Measurements from ENCODE around the gene CLIC5. TPM values are rescaled to one million over a fixed set of nuclear protein-coding genes. Genes with fewer than 3 reads are reported as not detected.

CLIC5 gene
- polyA plus RNA-seq, 1 donor from 2014 or later: 0.22 TPM

DNA sequence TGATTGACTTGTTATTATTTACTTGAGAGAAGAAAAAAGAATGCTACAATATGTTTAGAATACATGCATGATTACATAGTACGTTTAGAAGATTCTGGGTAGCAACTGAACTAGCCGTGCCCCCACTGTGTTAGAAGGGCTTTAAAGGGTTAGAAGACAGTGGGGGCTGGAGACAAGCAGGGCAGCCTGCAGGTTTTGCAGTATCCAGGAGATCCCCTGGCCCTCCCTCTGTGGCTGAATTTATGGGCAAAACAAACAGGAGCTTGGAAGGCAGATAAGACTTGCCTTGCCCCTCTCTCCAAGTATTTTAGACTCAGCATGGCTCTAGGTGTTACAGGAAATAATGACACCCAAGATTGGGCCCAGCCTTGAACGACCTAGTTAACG is 179.2 kb downstream of the CLIC5 start:
- Histone ChIP-seq H3F3A (ENCODE audit: insufficient read depth, low read length, poor library complexity, severe bottlenecking) (no peaks in the 10 kb centered on the region), H3K4me2 (ENCODE audit: low read length) (no peak overlapping the region), H3K9me2 (ENCODE audit: insufficient read depth, low read length) (no peaks in the 10 kb centered on the region), H4K20me1 (ENCODE audit: insufficient read depth) (no peaks in the 10 kb centered on the region), H3K36me3 (ENCODE audit: insufficient read depth, low read length) (no peaks in the 10 kb centered on the region), H3K4me3 (ENCODE audit: low read length) (no peak overlapping the region), H3K27me3 (ENCODE audit: insufficient read depth, low read depth, low read length) (no peaks in the 10 kb centered on the region), H2AFZ (ENCODE audit: low read depth, low read length) (no peak overlapping the region), H3K9ac (ENCODE audit: low read length) (no peak overlapping the region), H3K27ac (ENCODE audit: low read length) (no peak overlapping the region), H3K79me2 (replicated peaks; ENCODE audit: insufficient read depth, low read length) (no peaks in the 10 kb centered on the region), H3K9me3 (ENCODE audit: low read length) (no peaks in the 10 kb centered on the region)
- TF ChIP-seq EZH2 (IDR thresholded peaks at IDR 0.05; ENCODE audit: borderline replicate concordance, insufficient read depth, low read length, poor library complexity, severe bottlenecking) (no peak), EP300 (conservative IDR thresholded peaks at IDR 0.05; ENCODE audit: poor library complexity, severe bottlenecking) (no peak), CTCF (IDR thresholded peaks at IDR 0.05; ENCODE audit: poor library complexity, severe bottlenecking) (no peak), TAF1 (IDR thresholded peaks at IDR 0.05; ENCODE audit: low read depth) (no peak), MXI1 (conservative IDR thresholded peaks at IDR 0.05; ENCODE audit: poor library complexity, severe bottlenecking) (no peak), SMC3 (conservative IDR thresholded peaks at IDR 0.05; ENCODE audit: poor library complexity) (no peak), POLR2AphosphoS5 (IDR thresholded peaks at IDR 0.05) (no peak), RAD21 (conservative IDR thresholded peaks at IDR 0.05) (no peak)
- TF ChIP-seq, protein P1, sequence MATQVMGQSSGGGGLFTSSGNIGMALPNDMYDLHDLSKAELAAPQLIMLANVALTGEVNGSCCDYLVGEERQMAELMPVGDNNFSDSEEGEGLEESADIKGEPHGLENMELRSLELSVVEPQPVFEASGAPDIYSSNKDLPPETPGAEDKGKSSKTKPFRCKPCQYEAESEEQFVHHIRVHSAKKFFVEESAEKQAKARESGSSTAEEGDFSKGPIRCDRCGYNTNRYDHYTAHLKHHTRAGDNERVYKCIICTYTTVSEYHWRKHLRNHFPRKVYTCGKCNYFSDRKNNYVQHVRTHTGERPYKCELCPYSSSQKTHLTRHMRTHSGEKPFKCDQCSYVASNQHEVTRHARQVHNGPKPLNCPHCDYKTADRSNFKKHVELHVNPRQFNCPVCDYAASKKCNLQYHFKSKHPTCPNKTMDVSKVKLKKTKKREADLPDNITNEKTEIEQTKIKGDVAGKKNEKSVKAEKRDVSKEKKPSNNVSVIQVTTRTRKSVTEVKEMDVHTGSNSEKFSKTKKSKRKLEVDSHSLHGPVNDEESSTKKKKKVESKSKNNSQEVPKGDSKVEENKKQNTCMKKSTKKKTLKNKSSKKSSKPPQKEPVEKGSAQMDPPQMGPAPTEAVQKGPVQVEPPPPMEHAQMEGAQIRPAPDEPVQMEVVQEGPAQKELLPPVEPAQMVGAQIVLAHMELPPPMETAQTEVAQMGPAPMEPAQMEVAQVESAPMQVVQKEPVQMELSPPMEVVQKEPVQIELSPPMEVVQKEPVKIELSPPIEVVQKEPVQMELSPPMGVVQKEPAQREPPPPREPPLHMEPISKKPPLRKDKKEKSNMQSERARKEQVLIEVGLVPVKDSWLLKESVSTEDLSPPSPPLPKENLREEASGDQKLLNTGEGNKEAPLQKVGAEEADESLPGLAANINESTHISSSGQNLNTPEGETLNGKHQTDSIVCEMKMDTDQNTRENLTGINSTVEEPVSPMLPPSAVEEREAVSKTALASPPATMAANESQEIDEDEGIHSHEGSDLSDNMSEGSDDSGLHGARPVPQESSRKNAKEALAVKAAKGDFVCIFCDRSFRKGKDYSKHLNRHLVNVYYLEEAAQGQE (IDR thresholded peaks at IDR 0.05; ENCODE audit: borderline replicate concordance): no peak

- no peak for TF ChIP-seq EP300 (conservative IDR thresholded peaks at IDR 0.05; ENCODE audit: poor library complexity, severe bottlenecking)
- Histone ChIP-seq H3K79me2 (replicated peaks; ENCODE audit: insufficient read depth, low read length) (no peaks in the 10 kb centered on the region), H3K9me2 (ENCODE audit: insufficient read depth, low read length) (no peaks in the 10 kb centered on the region), H3K9ac (ENCODE audit: low read length) (no peak overlapping the region), H2AFZ (ENCODE audit: low read depth, low read length) (no peak overlapping the region), H3K27ac (ENCODE audit: low read length) (no peak overlapping the region), H3K9me3 (ENCODE audit: low read length) (no peaks in the 10 kb centered on the region), H4K20me1 (ENCODE audit: insufficient read depth) (no peaks in the 10 kb centered on the region), H3K4me3 (ENCODE audit: low read length) (no peak overlapping the region), H3F3A (ENCODE audit: insufficient read depth, low read length, poor library complexity, severe bottlenecking) (no peaks in the 10 kb centered on the region), H3K27me3 (ENCODE audit: insufficient read depth, low read depth, low read length) (no peaks in the 10 kb centered on the region), H3K4me2 (ENCODE audit: low read length) (no peak overlapping the region), H3K36me3 (ENCODE audit: insufficient read depth, low read length) (no peaks in the 10 kb centered on the region)
These were observed 179.8 kb downstream of the CLIC5 start for GRCh38 chr6:45835721-45836437.
